Measurements from ENCODE around the gene HDAC10.
A peak's percentile ranks its signal among the peaks of the same experiment; 100 is the strongest.

DNA sequence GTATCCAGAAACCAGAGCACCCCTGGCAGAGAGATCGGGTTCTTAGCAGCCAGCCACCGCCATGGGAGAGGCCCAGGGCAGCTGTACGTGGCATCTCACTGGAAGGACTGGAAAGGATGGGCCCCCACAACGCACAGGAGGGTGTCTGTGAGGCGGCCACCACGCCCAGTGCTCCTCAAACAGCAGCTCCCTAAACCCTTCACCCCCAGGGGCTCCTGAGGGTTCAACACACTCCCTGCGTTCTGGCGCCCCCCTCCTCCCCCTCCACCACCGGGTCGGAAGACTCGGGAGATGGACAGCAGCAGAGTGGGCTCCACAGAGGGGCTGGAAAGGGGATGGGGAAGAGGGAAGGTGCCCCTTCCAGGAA, 9.4 kb upstream of the HDAC10 start:
- TF ChIP-seq EP300 (IDR thresholded peaks at IDR 0.05; ENCODE audit: borderline replicate concordance): no peak
- no peak for TF ChIP-seq TAF1 (IDR thresholded peaks at IDR 0.05; ENCODE audit: low read depth)
- TF ChIP-seq EGR1 (IDR thresholded peaks at IDR 0.05): no peak
- TF ChIP-seq, protein P1, sequence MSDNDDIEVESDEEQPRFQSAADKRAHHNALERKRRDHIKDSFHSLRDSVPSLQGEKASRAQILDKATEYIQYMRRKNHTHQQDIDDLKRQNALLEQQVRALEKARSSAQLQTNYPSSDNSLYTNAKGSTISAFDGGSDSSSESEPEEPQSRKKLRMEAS (IDR thresholded peaks at IDR 0.05): 0 out of 2 replicates have a peak, but pooled peaks have one; percentile 1
- TF ChIP-seq, protein P2, sequence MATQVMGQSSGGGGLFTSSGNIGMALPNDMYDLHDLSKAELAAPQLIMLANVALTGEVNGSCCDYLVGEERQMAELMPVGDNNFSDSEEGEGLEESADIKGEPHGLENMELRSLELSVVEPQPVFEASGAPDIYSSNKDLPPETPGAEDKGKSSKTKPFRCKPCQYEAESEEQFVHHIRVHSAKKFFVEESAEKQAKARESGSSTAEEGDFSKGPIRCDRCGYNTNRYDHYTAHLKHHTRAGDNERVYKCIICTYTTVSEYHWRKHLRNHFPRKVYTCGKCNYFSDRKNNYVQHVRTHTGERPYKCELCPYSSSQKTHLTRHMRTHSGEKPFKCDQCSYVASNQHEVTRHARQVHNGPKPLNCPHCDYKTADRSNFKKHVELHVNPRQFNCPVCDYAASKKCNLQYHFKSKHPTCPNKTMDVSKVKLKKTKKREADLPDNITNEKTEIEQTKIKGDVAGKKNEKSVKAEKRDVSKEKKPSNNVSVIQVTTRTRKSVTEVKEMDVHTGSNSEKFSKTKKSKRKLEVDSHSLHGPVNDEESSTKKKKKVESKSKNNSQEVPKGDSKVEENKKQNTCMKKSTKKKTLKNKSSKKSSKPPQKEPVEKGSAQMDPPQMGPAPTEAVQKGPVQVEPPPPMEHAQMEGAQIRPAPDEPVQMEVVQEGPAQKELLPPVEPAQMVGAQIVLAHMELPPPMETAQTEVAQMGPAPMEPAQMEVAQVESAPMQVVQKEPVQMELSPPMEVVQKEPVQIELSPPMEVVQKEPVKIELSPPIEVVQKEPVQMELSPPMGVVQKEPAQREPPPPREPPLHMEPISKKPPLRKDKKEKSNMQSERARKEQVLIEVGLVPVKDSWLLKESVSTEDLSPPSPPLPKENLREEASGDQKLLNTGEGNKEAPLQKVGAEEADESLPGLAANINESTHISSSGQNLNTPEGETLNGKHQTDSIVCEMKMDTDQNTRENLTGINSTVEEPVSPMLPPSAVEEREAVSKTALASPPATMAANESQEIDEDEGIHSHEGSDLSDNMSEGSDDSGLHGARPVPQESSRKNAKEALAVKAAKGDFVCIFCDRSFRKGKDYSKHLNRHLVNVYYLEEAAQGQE (IDR thresholded peaks at IDR 0.05; ENCODE audit: low read depth): no peak
- no peak for TF ChIP-seq TEAD4 (IDR thresholded peaks at IDR 0.05)
- no peak for TF ChIP-seq TCF12 (IDR thresholded peaks at IDR 0.05; ENCODE audit: low read depth)
- no peak for TF ChIP-seq RAD21 (IDR thresholded peaks at IDR 0.05; ENCODE audit: low read depth)
- TF ChIP-seq YY1 (IDR thresholded peaks at IDR 0.05; ENCODE audit: low read depth): no peak
- TF ChIP-seq FOXM1 (IDR thresholded peaks at IDR 0.05; ENCODE audit: borderline replicate concordance, low read depth): no peak
- no peak for TF ChIP-seq ZBTB7A (IDR thresholded peaks at IDR 0.05; ENCODE audit: low read depth)
- TF ChIP-seq CEBPB (IDR thresholded peaks at IDR 0.05): no peak
